ENCODE results near the gene SUMF1.
A peak's percentile ranks its signal among the peaks of the same experiment; 100 is the strongest.
"Not testable (repeated sequence)": the region's sequence is repeated elsewhere in the genome, so short reads cannot be mapped to it uniquely, and the experiment has no call there.

Gene SUMF1

GRCh38 chr3:4460334-4460733 lies 6.7 kb downstream of the SUMF1 start:
- ATAC-seq: no peak
- no peak for DNase-seq

- DNase-seq (no peak), ATAC-seq (no peak)
Measured at GRCh38 chr3:4458961-4459360, 8.1 kb downstream of the SUMF1 start.

- not testable (repeated sequence) for DNase-seq, ATAC-seq
Measured at GRCh38 chr3:4456780-4457179, 10.3 kb downstream of the SUMF1 start.

GRCh38 chr3:4454142-4454541 lies 12.9 kb downstream of the SUMF1 start:
- DNase-seq (no peak), ATAC-seq (no peak)

GRCh38 chr3:4449043-4449805 lies 17.8 kb downstream of the SUMF1 start:
- DNase-seq (no peak), ATAC-seq (no peak)

GRCh38 chr3:4448187-4448586 lies 18.9 kb downstream of the SUMF1 start:
- ATAC-seq: no peak

GRCh38 chr3:4447295-4447999 lies 19.6 kb downstream of the SUMF1 start:
- no peak for ATAC-seq
- no peak for DNase-seq

More at GRCh38 chr3:4448187-4448586, 18.9 kb downstream of the SUMF1 start:
- DNase-seq: no peak

GRCh38 chr3:4440951-4441350 lies 26.1 kb downstream of the SUMF1 start:
- DNase-seq (no peak), ATAC-seq (no peak)

GRCh38 chr3:4438296-4438695 lies 28.8 kb downstream of the SUMF1 start:
- ATAC-seq: no peak

GRCh38 chr3:4432259-4432658 lies 34.8 kb downstream of the SUMF1 start:
- DNase-seq: no peak

More at GRCh38 chr3:4438296-4438695, 28.8 kb downstream of the SUMF1 start:
- no peak for DNase-seq

GRCh38 chr3:4429648-4430350 lies 37.3 kb downstream of the SUMF1 start:
- no peak for DNase-seq
- ATAC-seq: no peak

More at GRCh38 chr3:4432259-4432658, 34.8 kb downstream of the SUMF1 start:
- no peak for ATAC-seq

GRCh38 chr3:4426782-4427344 lies 40.2 kb downstream of the SUMF1 start:
- ATAC-seq (peak; percentile 71), DNase-seq (no peak)

GRCh38 chr3:4426261-4426781 lies 40.7 kb downstream of the SUMF1 start:
- ATAC-seq (no peak), DNase-seq (no peak)

GRCh38 chr3:4425707-4426106 lies 41.4 kb downstream of the SUMF1 start:
- DNase-seq (peak; percentile 39), ATAC-seq (peak; percentile 47)

GRCh38 chr3:4425055-4425454 lies 42.0 kb downstream of the SUMF1 start:
- no peak for DNase-seq
- no peak for ATAC-seq

- ATAC-seq (peak; percentile 92), DNase-seq (no peak)
Measured at GRCh38 chr3:4421121-4421520, 45.9 kb downstream of the SUMF1 start.

GRCh38 chr3:4419920-4420319 lies 47.1 kb downstream of the SUMF1 start:
- DNase-seq: no peak
- ATAC-seq: no peak

- DNase-seq (no peak), ATAC-seq (no peak)
Measured at GRCh38 chr3:4419386-4419785, 47.7 kb downstream of the SUMF1 start.

GRCh38 chr3:4418156-4418555 lies 48.9 kb downstream of the SUMF1 start:
- peak; percentile 17 for ATAC-seq
- DNase-seq: no peak

GRCh38 chr3:4417449-4417848 lies 49.6 kb downstream of the SUMF1 start:
- no peak for DNase-seq
- ATAC-seq: no peak

GRCh38 chr3:4416961-4417360 lies 50.1 kb downstream of the SUMF1 start:
- no peak for DNase-seq
- ATAC-seq: no peak

GRCh38 chr3:4416427-4416945 lies 50.6 kb downstream of the SUMF1 start:
- ATAC-seq (no peak), DNase-seq (no peak)
